Rectal smooth muscle tissue (tissue), 1 donor: Measurements from ENCODE around the gene ZNF428.
"Not testable (repeated sequence)": the region's sequence is repeated elsewhere in the genome, so short reads cannot be mapped to it uniquely, and the experiment has no call there.

Source experiments
- H3K27ac ChIP-seq: one replicate; pipeline ENCODE4 v1.7.0; 2013; ENCODE audit warnings: low read depth, low read length, inconsistent platforms
- H3K27me3 ChIP-seq: one replicate; pipeline ENCODE4 v1.7.0; 2013; ENCODE audit warnings: low read length; ENCODE audit not compliant: control insufficient read depth, insufficient read depth
- H3K36me3 ChIP-seq: one replicate; pipeline ENCODE4 v1.7.0; 2013; ENCODE audit warnings: low read length; ENCODE audit not compliant: control insufficient read depth, insufficient read depth
- H3K4me1 ChIP-seq: one replicate; pipeline ENCODE4 v1.7.0; 2013; ENCODE audit warnings: low read length; ENCODE audit not compliant: control insufficient read depth, insufficient read depth
- H3K4me3 ChIP-seq: one replicate; pipeline ENCODE4 v1.7.0; 2013; ENCODE audit warnings: low read length
- H3K9ac ChIP-seq: one replicate; pipeline ENCODE4 v1.7.0; 2013; ENCODE audit warnings: low read length

Gene ZNF428

GRCh38 chr19:43594710-43595604 is 24.5 kb downstream of the ZNF428 start:
- Histone ChIP-seq H3K4me3 (peak overlapping the region; percentile 62), H3K4me1 (peaks cover 13% of the 10 kb centered on the region), H3K9ac (peak overlapping the region; percentile 35), H3K27me3 (no peaks in the 10 kb centered on the region), H3K36me3 (peaks cover 20% of the 10 kb centered on the region), H3K27ac (peak overlapping the region; percentile 81)

DNA sequence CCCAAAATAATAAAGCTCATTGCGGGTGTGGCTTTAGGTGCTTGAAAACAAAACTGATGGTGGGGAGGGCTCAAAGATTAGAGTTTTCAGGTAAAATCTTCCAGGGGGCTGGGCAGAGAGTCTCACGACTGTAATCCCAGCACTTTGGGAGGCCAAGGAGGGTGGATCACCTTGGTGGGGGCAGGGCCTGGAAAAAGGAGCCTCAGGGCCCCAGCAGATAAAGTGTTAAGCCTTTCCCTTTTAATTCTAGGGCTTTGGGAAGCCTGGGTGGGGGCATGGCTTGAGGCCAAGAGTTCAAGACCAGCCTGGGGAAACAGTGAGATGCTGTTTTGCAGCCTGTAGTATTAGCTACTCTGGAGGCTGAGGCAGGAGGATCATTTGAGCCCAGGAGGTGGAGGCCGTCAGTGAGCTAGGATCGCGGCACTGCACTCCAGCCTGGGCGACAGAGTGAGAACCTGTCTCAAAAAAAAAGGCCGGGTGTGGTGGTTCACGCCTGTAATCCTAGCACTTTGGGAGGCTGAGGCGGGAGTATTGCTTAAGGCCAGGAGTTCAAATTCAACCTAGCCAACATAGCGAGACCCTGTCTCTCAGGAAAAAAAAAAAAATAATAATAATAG is 25.2 kb downstream of the ZNF428 start:
- Histone ChIP-seq H3K27ac (no peak overlapping the region), H3K4me3 (peak overlapping the region; percentile 62), H3K36me3 (peaks cover 18% of the 10 kb centered on the region), H3K27me3 (no peaks in the 10 kb centered on the region), H3K4me1 (peaks cover 13% of the 10 kb centered on the region), H3K9ac (no peak overlapping the region)

- no peak overlapping the region for H3K27ac ChIP-seq
- H3K36me3 ChIP-seq = peaks cover 12% of the 10 kb centered on the region
- no peaks in the 10 kb centered on the region for H3K27me3 ChIP-seq
- no peak overlapping the region for H3K4me3 ChIP-seq
- H3K9ac ChIP-seq = no peak overlapping the region
- H3K4me1 ChIP-seq = peaks cover 13% of the 10 kb centered on the region
Measured at GRCh38 chr19:43592800-43593350, 26.6 kb downstream of the ZNF428 start.

GRCh38 chr19:43591904-43592772 is 27.3 kb downstream of the ZNF428 start:
- Histone ChIP-seq H3K4me1 (peaks cover 8% of the 10 kb centered on the region), H3K4me3 (no peak overlapping the region), H3K27ac (no peak overlapping the region), H3K9ac (no peak overlapping the region), H3K36me3 (peaks cover 12% of the 10 kb centered on the region), H3K27me3 (no peaks in the 10 kb centered on the region)

- H3K27ac ChIP-seq = no peak overlapping the region
- peaks cover 3% of the 10 kb centered on the region for H3K4me1 ChIP-seq
- H3K4me3 ChIP-seq = no peak overlapping the region
- H3K36me3 ChIP-seq = peaks cover 12% of the 10 kb centered on the region
- no peaks in the 10 kb centered on the region for H3K27me3 ChIP-seq
- no peak overlapping the region for H3K9ac ChIP-seq
Measured at GRCh38 chr19:43589678-43590077, 29.8 kb downstream of the ZNF428 start.

GRCh38 chr19:43589277-43589676 is 30.2 kb downstream of the ZNF428 start:
- Histone ChIP-seq H3K4me3 (no peak overlapping the region), H3K9ac (no peak overlapping the region), H3K36me3 (peaks cover 12% of the 10 kb centered on the region), H3K27ac (no peak overlapping the region), H3K4me1 (peaks cover 3% of the 10 kb centered on the region), H3K27me3 (no peaks in the 10 kb centered on the region)

DNA sequence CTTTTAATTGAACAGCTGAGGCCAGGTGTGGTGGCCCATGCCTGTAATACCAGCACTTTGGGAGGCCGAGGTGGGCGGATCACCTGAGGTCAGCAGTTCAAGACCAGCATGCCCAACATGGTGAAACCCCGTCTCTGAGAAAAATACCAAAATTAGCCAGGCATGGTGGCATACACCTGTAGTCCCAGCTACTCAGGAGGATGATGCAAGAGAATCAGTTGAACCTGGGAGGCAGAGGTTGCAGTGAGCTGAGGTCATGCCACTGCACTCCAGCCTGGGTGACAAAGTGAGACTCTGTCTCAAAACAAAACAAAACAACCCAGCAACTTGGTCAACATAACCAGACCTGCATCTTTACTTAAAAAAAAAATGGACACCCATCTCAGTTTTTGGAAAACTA is 32.4 kb downstream of the ZNF428 start:
- not testable (repeated sequence) for H3K4me3 ChIP-seq, H3K36me3 ChIP-seq, H3K27ac ChIP-seq

DNA sequence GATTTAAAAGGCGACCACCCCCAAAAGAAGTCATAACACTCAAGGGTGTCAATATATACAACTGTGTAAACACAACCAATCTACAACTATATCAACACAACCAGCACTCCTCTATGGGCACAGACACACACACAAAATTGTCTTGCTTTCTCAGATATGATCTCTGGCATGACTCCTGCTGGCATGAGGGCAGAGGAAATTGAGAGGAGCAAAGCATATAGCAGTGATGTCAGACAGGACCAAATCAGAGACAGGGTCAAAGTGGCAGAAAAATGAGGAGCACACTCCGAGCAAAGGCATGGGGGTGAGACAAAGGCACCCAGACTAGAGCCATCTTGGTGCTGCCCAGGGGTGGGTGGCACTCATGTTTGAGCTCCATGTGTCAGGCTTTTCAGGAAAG is 33.1 kb downstream of the ZNF428 start:
- H3K4me3 ChIP-seq = no peak overlapping the region
- H3K4me1 ChIP-seq = peaks cover under 1% of the 10 kb centered on the region
- peaks cover 8% of the 10 kb centered on the region for H3K36me3 ChIP-seq
- no peak overlapping the region for H3K27ac ChIP-seq
- H3K9ac ChIP-seq = no peak overlapping the region
- H3K27me3 ChIP-seq = no peaks in the 10 kb centered on the region

More for the DNA sequence above, 32.4 kb downstream of the ZNF428 start:
- H3K27me3 ChIP-seq, H3K4me1 ChIP-seq, H3K9ac ChIP-seq: not testable (repeated sequence)

- Histone ChIP-seq H3K36me3 (no peaks in the 10 kb centered on the region), H3K4me3 (no peak overlapping the region), H3K4me1 (peaks cover 10% of the 10 kb centered on the region), H3K27me3 (no peaks in the 10 kb centered on the region), H3K27ac (no peak overlapping the region), H3K9ac (no peak overlapping the region)
Measured at GRCh38 chr19:43584484-43584883, 34.9 kb downstream of the ZNF428 start.

GRCh38 chr19:43582495-43582894 is 36.9 kb downstream of the ZNF428 start:
- H3K27ac ChIP-seq = no peak overlapping the region
- peaks cover 10% of the 10 kb centered on the region for H3K4me1 ChIP-seq
- no peak overlapping the region for H3K9ac ChIP-seq
- no peaks in the 10 kb centered on the region for H3K27me3 ChIP-seq
- no peaks in the 10 kb centered on the region for H3K36me3 ChIP-seq
- no peak overlapping the region for H3K4me3 ChIP-seq

- no peaks in the 10 kb centered on the region for H3K36me3 ChIP-seq
- peaks cover 10% of the 10 kb centered on the region for H3K4me1 ChIP-seq
- H3K27ac ChIP-seq = peak overlapping the region; percentile 3
- peak overlapping the region; percentile 32 for H3K4me3 ChIP-seq
- no peak overlapping the region for H3K9ac ChIP-seq
- no peaks in the 10 kb centered on the region for H3K27me3 ChIP-seq
Measured at GRCh38 chr19:43581467-43581866, 38.0 kb downstream of the ZNF428 start.

DNA sequence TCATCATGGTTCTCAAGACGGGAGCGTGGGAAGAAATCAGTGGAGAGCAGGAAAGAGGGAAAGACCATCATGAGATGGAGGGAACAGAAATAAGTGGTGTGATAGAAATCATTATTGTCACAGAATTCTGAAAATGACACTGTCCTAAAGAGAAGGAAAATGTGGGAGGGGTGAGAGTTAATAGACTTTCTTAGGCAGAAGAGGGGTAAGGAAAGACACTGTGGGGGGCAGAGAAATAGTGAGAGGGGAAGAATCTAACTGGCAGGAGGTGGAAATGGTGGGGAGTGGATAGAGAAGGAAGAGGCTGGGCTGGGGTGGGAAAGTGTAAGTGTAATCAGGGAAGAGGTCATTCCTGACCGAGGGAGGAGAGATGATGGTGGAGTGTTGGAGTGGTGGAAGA is 40.6 kb downstream of the ZNF428 start:
- Histone ChIP-seq H3K27ac (no peak overlapping the region), H3K9ac (no peak overlapping the region), H3K36me3 (no peaks in the 10 kb centered on the region), H3K4me1 (peaks cover 17% of the 10 kb centered on the region), H3K27me3 (no peaks in the 10 kb centered on the region), H3K4me3 (no peak overlapping the region)
